ENCODE data around the gene ZNF827. TPM values are rescaled to one million over a fixed set of nuclear protein-coding genes. Genes with fewer than 3 reads are reported as not detected.

Gene ZNF827
- total RNA-seq, 1 donor from 2014 or later, result 21.2 TPM

DNA sequence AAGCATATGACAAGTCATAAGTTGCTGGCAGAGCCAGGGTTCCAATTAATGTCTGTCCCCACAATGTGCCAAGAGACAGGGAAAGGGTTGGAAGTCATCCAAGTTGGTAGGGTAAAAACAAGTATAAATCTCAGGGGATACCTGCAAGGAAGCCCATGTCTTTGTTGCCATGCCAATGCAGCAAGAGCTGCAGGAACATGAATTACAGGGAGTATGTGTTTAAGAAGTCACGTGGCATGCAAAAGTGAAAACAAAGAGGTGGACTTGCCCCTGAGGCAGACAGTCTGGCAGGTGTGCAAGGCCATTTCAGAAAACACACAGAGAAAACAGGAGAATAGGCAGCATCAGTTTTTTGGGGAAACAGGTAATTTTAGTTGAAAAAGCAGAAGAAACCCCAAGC lies 229.3 kb downstream of the ZNF827 start:
- Mint-ChIP-seq H3K27ac (ENCODE audit: unreplicated experiment) (no peak overlapping the region), H3K9me3 (peaks cover 7% of the 10 kb centered on the region), H3K4me3 (no peak overlapping the region), H3K27me3 (ENCODE audit: low read depth) (no peaks in the 10 kb centered on the region), H3K36me3 (ENCODE audit: low read depth) (no peaks in the 10 kb centered on the region), H3K4me1 (no peaks in the 10 kb centered on the region)
- DNase-seq (ENCODE audit: low read depth, low spot score), result no peak
- TF ChIP-seq, protein P1, sequence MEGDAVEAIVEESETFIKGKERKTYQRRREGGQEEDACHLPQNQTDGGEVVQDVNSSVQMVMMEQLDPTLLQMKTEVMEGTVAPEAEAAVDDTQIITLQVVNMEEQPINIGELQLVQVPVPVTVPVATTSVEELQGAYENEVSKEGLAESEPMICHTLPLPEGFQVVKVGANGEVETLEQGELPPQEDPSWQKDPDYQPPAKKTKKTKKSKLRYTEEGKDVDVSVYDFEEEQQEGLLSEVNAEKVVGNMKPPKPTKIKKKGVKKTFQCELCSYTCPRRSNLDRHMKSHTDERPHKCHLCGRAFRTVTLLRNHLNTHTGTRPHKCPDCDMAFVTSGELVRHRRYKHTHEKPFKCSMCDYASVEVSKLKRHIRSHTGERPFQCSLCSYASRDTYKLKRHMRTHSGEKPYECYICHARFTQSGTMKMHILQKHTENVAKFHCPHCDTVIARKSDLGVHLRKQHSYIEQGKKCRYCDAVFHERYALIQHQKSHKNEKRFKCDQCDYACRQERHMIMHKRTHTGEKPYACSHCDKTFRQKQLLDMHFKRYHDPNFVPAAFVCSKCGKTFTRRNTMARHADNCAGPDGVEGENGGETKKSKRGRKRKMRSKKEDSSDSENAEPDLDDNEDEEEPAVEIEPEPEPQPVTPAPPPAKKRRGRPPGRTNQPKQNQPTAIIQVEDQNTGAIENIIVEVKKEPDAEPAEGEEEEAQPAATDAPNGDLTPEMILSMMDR (conservative IDR thresholded peaks at IDR 0.05), result no peak

Other genes starting within 250 kb of the ZNF827 start
- gene LSM6, start 236.9 kb upstream of the ZNF827 start, total RNA-seq, result 56.2 and 66.0 TPM in 2 replicates